ENCODE results near the gene CPNE6.

Gene CPNE6

DNA sequence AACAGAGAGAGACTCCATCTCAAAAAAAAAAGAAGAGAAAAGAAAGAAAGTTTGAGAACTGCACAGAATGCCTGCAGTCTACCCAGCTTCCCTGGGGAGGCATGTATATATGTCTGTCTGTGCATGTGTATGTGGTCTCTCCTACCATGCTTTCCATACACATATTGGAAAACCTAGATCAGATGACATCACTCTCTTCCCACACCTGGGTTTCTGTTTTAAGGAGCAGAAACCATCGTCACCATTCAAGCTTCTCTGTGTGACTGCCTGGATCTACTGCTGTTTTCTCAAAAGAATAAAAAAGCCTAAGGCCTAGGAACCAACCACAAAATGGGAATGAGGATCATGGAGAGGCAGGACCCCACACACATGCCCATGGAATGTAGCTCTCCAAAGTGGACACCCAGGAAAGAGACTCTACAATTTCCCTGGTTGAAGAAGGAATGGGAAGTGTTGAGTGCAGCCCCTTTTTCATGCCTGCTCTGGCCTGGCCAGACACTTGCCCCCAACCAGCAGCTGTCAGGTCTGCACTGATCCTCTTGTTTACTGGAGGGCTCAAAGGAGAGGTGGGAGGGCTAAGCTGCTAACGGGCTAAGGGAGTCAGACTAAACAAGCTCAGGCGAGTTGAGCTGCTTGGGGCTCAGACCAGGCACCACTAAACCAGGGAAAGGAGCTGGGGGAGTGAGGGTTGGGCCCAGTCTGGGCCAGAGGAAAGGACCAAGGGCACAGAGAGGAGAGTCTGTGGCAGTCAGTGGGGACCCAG, 15.0 kb downstream of the CPNE6 start:
- no peak for DNase-seq (ENCODE audit: low read depth)

DNA sequence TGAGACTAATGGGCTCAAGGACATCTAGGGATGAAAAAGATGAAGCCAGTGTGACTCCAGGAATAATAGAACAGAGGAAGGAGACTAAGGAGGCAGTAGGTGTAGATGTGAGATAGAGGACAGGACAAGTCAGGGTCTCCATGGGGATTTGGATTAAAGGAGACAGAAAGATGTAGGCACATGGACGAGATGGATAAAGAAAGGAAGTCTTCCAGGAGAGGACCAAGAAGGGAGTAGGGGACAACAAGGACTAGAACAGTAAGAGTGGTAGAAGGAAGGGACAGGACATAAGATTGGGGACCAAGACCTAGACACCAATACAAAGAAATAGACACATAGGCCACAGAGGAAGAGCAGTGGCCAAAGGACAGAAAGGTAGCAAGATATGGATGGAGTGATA, 15.6 kb downstream of the CPNE6 start:
- no peak for DNase-seq (ENCODE audit: low read depth)

DNA sequence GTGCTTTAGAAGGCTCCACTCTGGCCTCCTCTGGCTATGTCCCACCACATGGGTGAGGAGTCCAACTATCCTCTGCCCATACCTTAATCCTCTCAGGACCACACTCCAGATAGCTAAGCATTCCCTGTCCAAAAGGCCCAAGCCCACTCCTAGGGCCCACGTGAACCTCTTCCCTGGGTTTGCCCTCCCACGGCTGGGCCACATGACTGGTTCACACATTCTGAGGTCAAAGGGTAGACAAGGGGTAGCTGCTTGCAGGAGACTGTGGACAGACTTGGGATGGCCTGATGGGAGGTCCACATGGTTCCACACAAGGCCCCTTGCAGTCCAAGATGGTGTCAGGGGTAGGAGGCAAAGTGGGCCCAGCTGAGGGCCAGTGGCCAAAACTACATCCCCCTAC, 16.7 kb downstream of the CPNE6 start:
- no peak for DNase-seq (ENCODE audit: low read depth)

DNA sequence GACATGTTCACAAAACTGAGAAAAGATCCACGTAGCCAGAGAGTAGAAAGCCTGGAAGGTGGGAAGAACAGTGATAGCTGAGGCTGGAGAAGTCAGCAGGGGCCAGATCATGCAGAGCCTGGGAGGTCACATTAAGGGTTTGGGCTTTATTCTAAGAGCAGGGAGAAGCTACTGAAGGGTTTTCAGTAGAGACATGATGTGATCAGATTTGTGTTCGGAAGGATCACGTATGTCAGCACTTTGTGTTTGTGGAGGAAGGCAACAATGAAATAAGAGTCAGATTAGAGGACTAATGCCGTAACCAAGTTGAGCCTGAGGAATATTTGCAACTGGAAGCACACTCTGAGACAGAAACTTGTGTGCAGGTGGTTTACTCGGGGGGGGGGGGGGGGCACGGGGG, 18.5 kb downstream of the CPNE6 start:
- no peak for DNase-seq (ENCODE audit: low read depth)

DNA sequence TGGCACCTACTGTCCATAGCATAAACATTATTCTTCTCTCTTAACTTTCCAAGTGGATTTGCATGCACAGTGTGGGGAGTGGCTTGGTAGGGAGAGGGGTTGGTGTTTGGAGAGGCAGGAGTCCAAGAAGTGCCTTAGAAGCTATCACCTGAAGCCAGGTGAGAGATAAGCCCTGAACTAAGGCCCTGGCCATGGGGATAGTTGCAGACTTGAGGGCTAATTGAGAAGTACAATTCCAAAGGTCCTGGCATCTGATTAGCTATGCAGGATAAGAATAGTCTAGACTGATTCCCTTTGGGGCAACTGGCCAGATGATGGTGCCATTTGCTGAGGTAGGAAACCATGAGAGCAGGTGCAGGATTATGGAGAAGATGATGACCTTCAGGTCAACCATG, 20.7 kb downstream of the CPNE6 start:
- no peak for DNase-seq (ENCODE audit: low read depth)

DNA sequence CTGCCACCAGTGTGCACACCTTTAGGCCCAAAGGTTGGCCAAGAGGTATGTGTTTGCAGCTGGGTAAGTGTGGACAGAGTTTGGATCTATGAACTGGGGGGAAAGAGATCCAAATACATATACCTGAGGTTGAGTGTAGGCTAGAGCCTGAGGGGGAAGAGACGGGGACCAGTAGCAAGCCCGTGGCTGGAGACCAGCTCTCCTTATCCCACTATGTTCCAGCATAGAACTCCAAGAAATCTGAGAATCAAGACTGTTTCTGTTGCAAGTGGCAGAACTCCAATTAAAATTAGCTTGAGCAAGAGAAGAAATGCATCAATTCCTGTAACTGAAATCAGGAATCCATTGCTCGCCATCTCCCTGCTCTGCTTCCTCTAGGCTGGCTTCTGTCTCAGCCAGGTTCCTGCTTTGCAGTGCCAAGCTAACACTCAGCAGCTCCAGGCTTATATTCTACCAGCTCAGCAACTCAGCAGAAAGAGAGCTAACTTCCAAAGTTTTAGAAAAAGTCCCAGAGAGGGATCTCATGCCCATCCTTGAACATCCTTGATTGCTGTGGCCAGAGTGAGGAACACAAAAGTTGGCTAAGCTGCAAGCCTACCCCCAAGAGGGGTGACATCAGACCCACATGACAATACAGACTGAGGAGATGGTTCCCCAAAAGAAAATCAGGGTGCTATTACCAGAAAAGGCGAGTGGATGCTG, 21.3 kb downstream of the CPNE6 start:
- no peak for DNase-seq (ENCODE audit: low read depth)

DNA sequence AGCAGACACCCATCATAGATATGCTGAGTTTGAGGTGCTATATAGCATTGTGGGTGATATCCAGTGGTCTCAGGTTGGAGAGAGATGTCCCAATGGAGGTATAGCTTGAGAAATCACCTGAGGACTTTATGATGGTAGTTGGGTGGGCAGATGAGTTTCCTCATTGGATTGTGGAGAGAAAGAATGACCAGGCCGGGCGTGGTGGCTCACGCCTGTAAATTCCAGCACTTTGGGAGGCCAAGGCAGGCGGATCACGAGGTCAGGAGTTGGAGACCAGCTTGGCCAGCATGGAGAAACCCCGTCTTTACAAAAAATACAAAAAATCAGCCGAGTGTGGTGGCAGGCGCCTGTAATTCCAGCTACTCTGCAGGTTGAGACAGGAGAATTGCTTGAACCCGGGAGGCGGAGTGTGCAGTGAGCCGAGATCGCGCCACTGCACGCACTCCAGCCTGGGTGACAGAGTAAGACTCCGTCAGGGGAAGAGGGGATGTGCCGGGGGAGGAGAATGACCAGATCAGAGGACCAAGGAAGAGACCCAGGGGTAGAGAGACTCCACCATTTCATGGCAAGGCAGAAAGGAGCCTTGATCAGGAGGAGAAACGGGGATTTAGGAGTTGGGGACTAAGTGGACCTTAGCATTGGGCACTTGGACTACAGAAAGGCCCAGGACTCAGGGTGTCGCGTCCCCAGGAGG, 22.0 kb downstream of the CPNE6 start:
- DNase-seq (ENCODE audit: low read depth): no peak

DNA sequence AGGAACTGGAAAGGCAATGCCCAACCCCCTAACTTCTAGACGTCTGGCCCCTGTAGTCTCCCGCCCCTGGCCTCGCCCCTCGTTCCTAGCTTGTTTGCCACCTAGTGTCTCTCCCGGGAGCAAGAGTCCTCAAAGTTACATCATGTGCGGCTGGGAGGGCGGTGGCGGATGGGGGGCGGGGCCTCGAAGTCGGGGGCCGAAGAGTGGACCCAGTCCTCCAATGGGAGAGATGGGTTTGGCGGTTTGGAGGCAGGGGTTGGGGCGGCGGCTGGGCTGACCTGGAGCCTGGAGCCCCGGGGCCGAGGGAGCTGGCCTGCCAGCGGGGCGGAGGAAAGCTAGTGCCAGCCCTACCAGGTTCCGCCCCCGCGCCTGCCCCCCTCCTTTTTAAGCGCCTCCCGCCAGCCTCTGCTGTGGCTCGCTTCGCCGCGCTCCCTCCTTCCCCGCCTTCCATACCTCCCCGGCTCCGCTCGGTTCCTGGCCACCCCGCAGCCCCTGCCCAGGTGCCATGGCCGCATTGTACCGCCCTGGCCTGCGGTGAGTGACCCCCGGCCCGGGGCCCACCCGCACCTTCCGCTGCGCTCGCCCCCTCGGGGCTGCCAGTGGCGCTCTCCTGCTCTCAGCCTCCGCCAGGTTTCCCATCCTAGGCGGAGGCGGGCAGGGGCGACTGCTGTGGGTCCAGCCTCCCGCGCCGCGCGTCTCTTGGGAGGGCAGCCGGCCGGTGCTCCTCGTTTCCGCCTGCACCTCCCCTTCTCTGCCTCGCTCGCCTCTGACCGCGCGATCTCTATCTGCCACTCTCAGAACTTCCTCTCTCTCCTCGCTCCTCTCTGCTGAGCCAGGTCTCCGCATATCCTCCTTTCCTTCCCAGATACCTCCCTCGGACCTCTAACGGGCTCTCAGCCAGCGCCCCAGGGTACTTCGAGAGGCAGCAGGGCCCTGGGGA, 22.8 kb downstream of the CPNE6 start, which contains the start of gene PCK2:
Gene PCK2 (plus strand): TSS at position 411 of the 940 bp plus-strand sequence. CDS start 95 bp downstream, at position 506.
- peak; percentile 75 for DNase-seq (ENCODE audit: low read depth)

DNA sequence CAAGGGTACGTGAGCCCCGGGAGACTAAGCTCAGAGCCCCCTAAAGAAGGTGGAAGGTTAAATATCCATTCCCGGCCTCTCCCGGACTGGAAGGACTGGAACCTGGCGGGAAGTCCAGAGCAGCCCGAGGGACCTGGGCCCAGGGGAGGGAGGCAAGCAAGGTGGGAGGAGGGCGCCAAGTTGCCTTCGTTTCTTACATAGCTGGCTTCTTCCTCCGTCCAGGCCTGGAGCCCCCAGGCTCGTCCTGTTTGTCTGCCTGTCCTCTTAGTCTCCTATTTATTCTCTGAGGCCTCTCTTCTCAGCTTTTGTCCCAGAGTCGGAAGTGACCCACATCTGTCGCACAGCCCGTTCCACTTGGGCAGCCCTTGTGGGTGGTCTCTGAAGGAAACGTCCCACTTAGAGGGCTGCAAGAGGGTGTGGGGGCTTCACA, 23.5 kb downstream of the CPNE6 start:
- DNase-seq (ENCODE audit: low read depth): no peak

DNA sequence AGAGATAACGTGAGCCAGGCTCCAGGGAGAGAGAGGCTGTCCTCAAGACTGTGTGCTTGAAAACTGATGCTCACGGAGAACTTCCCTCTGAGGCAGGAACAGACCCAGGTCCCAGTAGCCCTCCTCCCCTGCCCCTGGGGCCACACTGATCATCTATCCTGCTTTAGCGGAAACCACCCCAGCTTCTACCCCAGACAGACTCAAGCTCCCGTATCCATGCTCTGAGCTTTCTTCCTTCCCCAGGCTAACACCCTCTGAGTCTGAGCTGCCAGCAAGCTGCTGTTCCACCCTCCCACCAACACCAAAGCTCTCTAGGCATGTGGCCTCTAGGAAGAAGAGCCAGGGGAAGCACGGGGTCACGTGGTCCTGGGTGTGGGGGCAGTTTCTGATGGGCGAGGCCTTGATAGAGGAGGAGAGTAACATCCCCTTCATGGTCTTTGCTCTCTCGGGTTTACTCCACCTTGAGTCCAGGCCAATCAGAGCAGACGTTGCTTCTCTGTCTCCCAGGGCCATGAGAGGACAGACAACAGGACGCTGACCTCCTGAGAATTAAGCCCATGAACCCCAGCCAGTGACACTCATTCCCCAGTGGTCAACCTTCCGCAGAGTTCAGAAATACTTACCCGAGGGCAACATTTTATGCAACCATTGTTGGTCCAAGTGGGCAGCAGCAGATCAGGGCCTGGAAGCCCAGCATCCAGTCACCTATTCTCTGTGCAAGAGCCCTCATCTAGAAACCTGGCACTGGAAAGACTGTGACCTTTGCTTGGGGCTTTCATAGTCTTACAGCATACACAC, 24.1 kb downstream of the CPNE6 start:
- DNase-seq (ENCODE audit: low read depth): no peak

DNA sequence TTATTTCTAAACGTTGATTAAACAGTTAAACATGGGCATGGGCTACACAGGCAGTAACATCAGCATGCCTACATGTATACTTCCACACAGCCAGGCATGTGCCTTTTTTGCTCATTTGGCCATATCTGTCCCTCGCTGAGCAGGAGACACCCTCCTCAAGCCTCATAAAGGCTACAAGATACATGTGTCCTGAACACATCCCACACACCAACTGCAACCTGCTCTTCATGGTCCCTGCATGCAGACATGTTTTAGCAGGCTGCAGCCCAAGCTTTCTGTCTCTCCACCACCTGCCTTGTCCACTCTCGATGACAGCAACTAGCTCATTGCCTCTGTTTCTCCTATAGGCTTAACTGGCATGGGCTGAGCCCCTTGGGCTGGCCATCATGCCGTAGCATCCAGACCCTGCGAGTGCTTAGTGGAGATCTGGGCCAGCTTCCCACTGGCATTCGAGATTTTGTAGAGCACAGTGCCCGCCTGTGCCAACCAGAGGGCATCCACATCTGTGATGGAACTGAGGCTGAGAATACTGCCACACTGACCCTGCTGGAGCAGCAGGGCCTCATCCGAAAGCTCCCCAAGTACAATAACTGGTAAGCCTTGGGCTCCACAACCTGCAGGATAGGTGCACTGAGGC, 25.3 kb downstream of the CPNE6 start:
- DNase-seq (ENCODE audit: low read depth): no peak

DNA sequence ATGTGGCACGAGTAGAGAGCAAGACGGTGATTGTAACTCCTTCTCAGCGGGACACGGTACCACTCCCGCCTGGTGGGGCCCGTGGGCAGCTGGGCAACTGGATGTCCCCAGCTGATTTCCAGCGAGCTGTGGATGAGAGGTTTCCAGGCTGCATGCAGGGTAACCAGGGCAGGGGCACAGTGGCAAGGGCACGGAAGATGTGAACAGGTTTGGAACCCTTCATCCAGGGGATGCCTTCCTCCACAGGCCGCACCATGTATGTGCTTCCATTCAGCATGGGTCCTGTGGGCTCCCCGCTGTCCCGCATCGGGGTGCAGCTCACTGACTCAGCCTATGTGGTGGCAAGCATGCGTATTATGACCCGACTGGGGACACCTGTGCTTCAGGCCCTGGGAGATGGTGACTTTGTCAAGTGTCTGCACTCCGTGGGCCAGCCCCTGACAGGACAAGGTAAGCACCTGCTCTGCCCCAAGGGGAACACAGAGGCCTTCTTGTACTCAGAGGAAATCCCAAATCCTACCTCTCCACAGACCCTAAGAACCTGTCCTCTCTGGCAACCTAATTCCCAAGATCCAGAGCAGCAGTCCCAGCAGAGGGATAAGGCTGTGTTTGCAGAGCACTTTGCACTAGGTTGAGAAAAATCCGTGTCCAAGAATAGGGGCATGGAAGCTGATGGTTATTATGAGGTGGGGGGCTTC, 27.0 kb downstream of the CPNE6 start:
- no peak for DNase-seq (ENCODE audit: low read depth)

DNA sequence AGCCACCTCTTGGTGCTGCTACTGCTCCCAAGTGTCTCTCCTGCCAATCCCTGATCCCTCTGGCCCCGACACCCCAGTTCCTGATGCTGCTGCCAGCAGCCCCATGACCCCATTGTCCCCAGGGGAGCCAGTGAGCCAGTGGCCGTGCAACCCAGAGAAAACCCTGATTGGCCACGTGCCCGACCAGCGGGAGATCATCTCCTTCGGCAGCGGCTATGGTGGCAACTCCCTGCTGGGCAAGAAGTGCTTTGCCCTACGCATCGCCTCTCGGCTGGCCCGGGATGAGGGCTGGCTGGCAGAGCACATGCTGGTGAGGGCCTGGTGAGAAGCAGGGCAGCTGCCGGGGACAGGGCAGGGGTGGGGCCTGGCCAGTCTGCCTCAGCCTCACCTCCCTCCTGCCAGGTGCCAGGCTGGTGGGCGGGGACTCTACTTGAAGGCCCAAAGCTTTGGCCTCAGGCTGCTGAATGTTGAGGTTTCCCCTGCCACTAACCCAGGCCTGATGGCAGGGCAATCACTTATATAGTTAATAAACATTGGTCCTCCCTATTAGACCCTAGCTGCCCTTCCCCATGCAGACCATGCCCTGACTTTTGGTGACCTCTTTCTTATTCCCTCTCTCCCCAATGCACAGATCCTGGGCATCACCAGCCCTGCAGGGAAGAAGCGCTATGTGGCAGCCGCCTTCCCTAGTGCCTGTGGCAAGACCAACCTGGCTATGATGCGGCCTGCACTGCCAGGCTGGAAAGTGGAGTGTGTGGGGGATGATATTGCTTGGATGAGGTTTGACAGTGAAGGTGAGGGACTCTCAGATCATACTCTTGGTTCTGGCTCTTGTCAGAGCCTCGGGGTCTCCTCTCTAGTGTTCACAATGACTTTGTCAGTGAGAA, 27.8 kb downstream of the CPNE6 start:
- DNase-seq (ENCODE audit: low read depth): no peak

DNA sequence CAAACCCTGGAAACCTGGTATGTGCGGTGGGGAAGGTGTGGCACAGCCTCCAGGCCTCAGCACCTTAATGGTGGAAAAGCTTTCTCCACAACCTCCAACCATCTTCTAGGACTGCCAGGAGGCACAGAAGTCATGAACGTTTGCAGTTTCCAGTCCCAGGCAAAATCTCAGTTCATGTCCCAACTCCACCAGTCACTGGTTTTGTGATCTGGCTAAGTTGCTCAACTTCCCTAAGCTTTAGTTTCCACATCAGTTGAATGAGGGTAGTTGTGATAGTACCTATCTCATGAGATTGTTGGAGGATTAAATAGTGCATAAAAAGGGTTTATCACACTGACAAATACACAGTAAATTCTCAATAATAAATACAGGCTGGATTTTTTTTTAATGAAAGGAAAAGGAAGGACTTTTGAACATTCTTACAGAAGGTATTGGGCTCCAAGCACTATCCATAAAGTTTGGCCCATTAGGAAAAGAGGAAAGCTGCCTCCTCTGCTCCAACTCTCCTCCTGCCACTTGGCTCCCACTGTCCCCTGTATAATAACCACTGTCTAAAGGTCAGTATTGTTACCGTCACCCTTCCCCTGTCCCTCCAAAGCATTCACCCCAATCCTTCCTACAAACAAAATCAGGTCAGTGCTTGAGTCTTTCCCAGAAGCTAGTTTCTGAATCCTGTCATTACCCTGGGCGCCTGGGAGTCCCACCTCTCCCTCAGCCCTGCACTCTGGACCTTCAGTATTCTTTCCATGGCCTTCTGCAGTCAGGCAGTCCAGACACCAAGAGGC, 29.0 kb downstream of the CPNE6 start:
- no peak for DNase-seq (ENCODE audit: low read depth)

DNA sequence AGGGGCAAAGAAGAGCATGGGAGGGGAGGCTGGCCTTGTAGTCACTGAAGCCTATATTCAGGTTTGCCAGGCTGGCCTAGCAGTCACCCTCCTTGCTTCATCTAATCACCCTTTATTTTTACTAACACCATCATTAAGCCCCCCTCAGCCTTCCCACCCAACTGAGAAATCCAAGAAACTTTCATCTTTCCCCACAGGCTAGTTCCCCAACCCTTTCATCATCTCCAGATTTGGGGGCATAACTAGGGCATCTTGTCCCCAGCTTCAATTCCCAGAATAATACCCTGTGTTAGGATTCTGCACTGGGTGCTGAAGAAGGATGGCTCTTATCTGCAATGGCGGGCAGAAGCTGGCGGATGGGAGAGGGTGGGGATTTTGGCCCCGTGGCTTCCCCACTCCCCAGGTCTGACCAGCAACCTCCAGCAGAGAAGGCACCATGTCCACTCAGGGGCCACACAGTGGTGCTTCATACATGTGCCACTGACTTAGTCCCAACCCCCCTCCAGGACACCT, 29.7 kb downstream of the CPNE6 start:
- no peak for DNase-seq (ENCODE audit: low read depth)

DNA sequence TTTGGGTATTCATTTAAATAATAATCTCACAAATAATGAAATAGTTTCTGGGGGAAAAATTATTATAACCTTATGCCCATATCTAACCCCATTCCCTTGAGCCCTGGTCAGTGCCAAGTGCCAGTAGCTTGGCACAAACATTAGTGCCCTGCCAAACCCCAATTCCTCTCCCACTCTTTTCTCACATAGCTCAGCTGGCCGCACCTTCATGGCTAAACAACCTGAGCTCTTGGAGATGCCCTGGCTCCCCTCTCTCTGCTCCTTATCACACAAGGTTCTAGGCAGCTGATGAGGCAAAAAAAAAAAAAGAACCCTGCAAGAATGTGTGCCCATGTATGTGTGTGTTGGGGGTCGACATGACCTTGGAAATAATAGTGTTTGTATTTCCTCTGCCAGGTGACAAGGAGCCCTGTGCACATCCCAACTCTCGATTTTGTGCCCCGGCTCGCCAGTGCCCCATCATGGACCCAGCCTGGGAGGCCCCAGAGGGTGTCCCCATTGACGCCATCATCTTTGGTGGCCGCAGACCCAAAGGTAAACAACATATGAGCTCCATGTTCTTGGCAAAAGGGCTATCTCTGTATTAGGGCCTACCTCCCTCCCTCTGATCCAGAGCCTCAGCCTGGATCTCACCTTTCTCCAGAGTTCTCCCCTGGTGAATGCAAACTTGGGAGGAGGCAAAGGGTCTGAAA, 31.1 kb downstream of the CPNE6 start:
- no peak for DNase-seq (ENCODE audit: low read depth)

DNA sequence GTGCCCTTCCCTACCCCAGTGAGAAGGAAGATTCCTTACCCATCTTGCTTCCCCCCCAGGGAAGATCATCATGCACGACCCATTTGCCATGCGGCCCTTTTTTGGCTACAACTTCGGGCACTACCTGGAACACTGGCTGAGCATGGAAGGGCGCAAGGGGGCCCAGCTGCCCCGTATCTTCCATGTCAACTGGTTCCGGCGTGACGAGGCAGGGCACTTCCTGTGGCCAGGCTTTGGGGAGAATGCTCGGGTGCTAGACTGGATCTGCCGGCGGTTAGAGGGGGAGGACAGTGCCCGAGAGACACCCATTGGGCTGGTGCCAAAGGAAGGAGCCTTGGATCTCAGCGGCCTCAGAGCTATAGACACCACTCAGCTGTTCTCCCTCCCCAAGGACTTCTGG, 32.1 kb downstream of the CPNE6 start:
- no peak for DNase-seq (ENCODE audit: low read depth)

All from stimulated activated CD8-positive, alpha-beta memory T cell treated with anti-CD3 and anti-CD28 coated beads, Interleukin-12 subunit alpha, Interleukin-12 subunit beta, amount 100 ng/mL, for 4 hours (primary cell).